GM21390 (cell line): Measurements from ENCODE around the gene MAGI1.

Experiments
- ATAC-seq: cut with Tn5 transposase; IDR thresholded peaks from one replicate; pipeline ENCODE4 v1.9.1; 2021; ENCODE audit not compliant: unreplicated experiment

Gene MAGI1

DNA sequence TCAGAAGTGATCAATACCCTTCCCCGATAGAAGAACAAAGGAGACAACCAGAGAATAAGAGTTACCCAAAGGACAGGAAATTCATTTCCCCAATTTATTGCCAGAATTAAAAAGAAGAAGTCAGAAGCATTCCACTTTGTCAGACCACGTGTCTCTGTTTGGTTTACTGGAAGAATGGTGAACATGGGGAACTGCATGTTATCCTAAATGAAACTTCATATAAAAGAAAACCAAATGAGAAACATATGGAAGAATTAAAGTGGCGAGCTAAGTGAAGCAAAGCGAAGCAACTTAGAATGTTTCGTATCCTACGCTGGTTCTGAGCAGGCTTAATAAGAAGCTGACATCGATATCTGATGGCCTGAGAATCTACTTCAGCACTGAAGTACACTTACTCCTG, 190.7 kb downstream of the MAGI1 start:
- no peak for ATAC-seq

DNA sequence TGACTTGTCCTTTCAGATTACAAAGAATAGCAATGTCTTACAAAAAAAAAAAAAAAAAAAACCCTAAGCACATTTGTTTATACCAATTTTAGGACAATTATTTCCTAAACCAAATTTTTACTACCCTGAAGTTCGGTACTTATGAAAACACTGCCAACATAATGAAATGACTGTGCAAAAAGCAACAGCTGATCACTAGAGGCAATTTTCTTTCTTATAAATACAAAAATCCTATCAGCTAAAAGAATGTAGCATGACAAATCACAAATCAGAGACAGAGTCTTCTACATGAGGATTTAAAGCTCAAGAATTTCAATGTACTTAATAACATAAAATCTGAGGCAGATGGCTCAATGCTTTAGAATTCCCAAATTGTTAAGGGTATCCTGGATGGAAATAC, 191.8 kb downstream of the MAGI1 start:
- no peak for ATAC-seq

- no peak for ATAC-seq
Observed at GRCh38 chr3:65844370-65844769, 194.3 kb downstream of the MAGI1 start.

GRCh38 chr3:65843732-65844131, 195.0 kb downstream of the MAGI1 start:
- no peak for ATAC-seq

DNA sequence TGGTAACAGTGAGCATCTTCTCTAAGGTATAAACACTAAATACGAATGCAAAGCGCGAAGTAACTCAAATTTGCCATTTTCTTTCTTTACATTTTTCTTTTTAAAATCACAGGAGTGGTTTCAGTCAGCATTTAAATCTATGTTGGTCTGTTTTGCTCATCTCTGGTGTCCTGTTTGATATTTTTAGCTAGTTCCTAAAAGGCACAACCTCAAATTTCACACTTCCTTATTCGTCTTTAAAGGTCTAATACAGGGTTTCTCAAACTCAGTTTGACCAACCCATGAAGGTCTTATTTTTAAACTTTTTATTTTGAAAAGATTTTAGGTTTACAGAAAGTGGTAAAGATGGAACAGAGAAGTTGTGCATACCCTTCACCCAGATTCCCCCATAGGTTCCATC, 201.1 kb downstream of the MAGI1 start:
- ATAC-seq: no peak

GRCh38 chr3:65836047-65836446, 202.7 kb downstream of the MAGI1 start:
- ATAC-seq: no peak

GRCh38 chr3:65833761-65834505, 204.8 kb downstream of the MAGI1 start:
- no peak for ATAC-seq

- ATAC-seq: no peak
Observed at GRCh38 chr3:65831733-65832425, 206.8 kb downstream of the MAGI1 start.

DNA sequence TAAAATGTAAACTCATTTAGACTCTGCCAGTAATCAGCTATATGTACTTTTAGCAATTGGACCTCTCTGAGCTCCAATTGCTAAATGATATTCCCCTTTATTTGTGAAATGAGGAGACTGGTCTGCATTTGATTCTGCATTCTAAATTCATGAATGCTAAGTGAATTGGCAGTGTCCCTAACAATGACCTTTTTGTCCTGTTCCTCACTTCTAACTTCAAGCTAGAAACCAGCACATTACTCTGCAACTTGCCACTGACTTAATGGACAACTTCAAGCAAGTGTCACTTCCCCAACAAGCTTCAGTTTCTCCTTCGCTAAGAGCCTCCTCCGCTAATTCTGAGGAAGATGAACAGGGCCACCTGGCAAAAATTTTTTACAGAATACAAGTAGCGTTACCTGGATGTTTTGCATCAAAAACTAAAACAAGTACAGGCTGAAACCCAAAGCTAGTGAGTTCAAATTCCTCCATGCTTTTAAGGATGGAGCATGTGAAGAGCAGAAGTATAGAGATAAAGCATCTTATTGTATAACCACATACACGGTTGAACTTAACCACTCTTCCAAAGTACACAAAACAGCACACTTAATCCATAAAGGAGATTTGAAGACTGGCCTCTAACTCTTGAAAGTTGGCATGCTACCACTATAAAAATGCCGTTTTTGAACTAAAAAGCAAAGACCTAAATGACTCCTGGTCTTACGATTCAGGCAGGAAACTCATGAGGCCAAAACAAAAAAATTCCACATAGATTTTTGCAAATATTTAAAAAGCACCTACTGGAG, 207.6 kb downstream of the MAGI1 start:
- ATAC-seq: no peak

GRCh38 chr3:65829228-65829627, 209.5 kb downstream of the MAGI1 start:
- no peak for ATAC-seq

- ATAC-seq: no peak
Observed at GRCh38 chr3:65828706-65829105, 210.0 kb downstream of the MAGI1 start.

- ATAC-seq: no peak
Observed at GRCh38 chr3:65827076-65827475, 211.6 kb downstream of the MAGI1 start.

GRCh38 chr3:65824166-65824565, 214.6 kb downstream of the MAGI1 start:
- ATAC-seq: no peak

DNA sequence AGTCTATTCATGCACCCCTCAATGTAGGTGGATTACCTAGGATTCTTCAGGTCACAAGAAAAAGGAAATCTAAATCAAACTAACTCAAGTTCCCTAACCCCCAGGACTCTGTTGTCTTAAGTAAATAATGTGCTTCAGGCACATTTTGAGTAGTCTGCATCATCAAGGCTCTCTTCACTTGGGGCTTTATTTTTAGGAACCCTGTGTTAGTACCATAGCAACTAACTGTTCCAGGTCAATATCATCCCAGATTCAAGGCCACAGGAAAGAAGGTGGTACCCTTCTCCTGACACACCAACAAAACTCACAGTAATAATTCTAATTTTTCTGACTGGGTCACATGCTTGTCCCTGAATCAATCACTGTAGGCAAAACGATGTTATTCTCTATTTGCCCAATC, 218.1 kb downstream of the MAGI1 start:
- no peak for ATAC-seq

GRCh38 chr3:65819896-65820295, 218.8 kb downstream of the MAGI1 start:
- no peak for ATAC-seq

DNA sequence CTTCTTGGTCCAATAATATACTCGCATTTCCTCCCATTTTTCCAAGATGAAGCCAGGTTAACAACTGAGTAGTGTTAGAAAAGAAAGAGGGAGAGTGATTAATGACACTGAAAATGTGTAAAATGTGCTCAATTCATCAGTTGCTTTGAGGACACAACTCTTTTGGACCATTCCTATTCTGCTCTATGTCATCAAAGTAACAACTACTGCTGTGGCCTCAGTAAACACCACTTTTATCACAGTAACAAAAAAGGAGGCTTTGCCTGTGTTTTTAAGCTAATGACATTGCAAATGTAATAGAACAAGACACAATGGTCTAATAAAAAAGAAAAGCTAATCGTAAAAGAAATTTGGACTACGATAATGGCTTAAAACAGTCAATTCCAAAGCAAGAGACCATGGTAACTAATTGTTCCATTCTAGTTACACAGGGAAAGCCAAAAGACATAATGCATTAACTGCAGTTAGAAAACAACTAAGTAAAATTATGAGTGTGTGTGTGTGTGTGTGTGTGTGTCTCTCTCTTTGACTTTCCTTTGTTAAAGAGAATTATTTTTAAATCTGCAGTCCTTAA, 221.1 kb downstream of the MAGI1 start:
- no peak for ATAC-seq

DNA sequence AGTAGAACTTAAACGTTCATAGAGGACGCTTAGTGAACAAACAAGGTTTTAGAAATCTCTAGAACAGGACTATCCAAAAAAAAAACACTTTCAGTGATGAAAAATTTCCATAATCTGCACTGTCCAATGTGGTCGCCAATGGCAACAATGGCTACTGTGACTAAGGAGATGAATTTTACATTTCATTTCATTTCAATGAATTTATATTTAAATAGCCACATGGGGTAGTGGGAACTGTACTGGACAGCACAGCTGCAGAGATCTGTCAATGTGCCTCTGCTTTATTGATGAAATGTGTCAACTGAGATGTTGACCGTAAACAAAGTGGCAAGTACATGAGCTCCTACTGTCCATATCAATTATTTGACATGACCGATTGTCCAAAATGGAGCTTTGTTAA, 222.5 kb downstream of the MAGI1 start:
- no peak for ATAC-seq

DNA sequence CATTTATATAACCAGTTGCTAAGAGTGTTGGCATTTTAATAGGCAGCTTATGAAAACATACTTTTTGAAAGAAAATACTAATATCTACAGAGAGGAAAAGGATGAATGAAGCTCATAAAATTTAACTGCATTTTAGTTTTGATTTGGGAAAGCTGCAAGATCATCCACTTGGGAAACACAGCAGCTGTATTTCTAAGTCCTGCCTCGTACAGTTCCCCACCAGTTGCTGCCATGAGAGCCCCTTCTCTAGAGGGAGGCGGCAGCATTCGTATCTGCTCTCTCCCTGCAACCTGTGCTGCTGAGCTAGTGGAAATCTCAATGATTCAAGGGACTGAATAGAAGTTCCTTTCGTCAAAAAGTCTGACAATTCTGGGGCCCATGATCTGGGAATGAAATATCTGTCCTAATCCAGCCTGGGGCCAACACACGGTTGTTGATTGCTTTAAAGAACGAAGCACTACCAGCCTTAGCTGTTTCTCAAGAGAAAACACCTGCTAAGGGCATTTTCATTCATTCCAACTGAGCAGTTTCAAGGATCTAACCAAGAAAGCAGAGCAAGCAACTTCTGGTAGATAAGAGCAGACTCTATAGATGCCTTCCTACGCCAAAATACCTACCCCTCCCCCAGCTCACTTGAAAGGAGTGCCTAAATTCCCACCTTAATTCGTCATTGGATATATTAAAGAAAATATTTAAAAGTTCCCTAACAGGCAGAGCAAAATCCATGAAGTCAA, 223.7 kb downstream of the MAGI1 start:
- ATAC-seq: no peak

DNA sequence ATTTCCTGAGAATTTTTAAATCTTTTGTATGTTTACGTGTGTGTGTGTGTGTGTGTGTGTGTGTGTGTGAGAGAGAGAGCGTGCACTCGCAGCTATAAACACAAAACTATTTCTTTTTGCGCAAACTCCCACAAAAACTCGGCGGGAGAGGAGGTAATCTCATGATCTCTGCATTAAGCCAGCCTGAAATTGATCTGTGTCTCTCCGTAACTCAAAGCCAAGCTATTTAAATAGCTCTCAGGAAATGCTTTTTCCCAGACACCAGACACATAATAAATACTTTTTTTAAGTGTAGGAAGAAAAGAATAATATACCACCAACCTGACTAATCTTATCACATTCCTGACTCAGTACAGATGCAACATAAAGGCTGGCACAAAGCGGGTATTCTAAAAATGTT, 226.8 kb downstream of the MAGI1 start:
- ATAC-seq: no peak

- no peak for ATAC-seq
Observed at GRCh38 chr3:65811086-65811761, 227.5 kb downstream of the MAGI1 start.
